A549 (cell line): ENCODE data around the gene SRA1.

ENCODE experiments used
- CEBPB ChIP-seq, 2 experiments: fragments of >200 bp in 1 of 2; sonication (Bioruptor Twin) in 1 of 2; formaldehyde crosslinking in 1 of 2; IDR thresholded peaks; 2 replicates each; pipeline ENCODE4 v1.6.1; 2012 to 2016
- KDM1A ChIP-seq: fragments of 200-600 bp; sonication (generic); IDR thresholded peaks from 2 replicates; pipeline ENCODE4 v1.6.1; 2016; ENCODE audit warnings: low read depth, mild to moderate bottlenecking
- POLR2A ChIP-seq: IDR thresholded peaks from 2 replicates; pipeline ENCODE4 v1.6.1; 2012; ENCODE audit warnings: mild to moderate bottlenecking, low read length
- SMC3 ChIP-seq: fragments of >200 bp; sonication (Bioruptor Twin); formaldehyde crosslinking; IDR thresholded peaks from 3 replicates; pipeline ENCODE4 v1.6.1; 2018; ENCODE audit warnings: inconsistent platforms
- TF ChIP-seq, protein P1 (sequence below): fragments of >200 bp; sonication (Bioruptor Twin); formaldehyde crosslinking; IDR thresholded peaks from 3 replicates; pipeline ENCODE4 v1.5.1; 2016

DNA sequence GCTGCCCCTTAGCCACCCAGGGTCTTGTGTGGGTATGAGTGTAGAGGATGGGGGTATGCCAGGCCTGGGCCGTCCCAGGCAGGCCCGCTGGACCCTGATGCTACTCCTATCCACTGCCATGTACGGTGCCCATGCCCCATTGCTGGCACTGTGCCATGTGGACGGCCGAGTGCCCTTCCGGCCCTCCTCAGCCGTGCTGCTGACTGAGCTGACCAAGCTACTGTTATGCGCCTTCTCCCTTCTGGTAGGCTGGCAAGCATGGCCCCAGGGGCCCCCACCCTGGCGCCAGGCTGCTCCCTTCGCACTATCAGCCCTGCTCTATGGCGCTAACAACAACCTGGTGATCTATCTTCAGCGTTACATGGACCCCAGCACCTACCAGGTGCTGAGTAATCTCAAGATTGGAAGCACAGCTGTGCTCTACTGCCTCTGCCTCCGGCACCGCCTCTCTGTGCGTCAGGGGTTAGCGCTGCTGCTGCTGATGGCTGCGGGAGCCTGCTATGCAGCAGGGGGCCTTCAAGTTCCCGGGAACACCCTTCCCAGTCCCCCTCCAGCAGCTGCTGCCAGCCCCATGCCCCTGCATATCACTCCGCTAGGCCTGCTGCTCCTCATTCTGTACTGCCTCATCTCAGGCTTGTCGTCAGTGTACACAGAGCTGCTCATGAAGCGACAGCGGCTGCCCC is 10.0 kb upstream of the SRA1 start:
- TF ChIP-seq POLR2A (no peak), KDM1A (no peak), CEBPB (IDR thresholded peaks at IDR 0.05) (no peak), SMC3 (no peak)
- TF ChIP-seq, protein P1, sequence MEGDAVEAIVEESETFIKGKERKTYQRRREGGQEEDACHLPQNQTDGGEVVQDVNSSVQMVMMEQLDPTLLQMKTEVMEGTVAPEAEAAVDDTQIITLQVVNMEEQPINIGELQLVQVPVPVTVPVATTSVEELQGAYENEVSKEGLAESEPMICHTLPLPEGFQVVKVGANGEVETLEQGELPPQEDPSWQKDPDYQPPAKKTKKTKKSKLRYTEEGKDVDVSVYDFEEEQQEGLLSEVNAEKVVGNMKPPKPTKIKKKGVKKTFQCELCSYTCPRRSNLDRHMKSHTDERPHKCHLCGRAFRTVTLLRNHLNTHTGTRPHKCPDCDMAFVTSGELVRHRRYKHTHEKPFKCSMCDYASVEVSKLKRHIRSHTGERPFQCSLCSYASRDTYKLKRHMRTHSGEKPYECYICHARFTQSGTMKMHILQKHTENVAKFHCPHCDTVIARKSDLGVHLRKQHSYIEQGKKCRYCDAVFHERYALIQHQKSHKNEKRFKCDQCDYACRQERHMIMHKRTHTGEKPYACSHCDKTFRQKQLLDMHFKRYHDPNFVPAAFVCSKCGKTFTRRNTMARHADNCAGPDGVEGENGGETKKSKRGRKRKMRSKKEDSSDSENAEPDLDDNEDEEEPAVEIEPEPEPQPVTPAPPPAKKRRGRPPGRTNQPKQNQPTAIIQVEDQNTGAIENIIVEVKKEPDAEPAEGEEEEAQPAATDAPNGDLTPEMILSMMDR, result no peak
